NCI-H1436 treated with DMSO at 0.1 percent for 48 hours (cell line): ENCODE measurements around the gene CGNL1.

Experiments
- DNase-seq: peaks from one replicate; lab custom pipeline; 2025; lab: John Stamatoyannopoulos, UW

Gene CGNL1

DNA sequence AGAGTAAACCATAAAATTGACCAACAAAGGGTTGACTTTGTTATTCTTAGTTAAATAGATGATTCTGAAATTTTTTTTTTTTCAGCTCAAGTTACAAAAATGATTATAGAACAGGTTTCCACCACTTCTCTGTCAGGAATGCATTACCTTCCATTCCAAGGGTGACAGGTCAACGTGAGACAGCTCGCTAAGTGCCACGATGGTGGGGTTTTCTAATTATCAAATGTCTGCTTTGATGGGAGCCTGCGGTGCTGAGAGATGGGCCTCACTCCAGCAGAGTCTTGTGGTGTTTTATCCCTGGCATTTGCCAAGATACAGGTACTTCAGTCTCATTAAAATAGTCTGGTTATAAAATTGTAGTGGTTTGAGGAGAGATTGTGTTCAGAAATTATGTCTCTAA lies 80.3 kb downstream of the CGNL1 start:
- no peak for DNase-seq

DNA sequence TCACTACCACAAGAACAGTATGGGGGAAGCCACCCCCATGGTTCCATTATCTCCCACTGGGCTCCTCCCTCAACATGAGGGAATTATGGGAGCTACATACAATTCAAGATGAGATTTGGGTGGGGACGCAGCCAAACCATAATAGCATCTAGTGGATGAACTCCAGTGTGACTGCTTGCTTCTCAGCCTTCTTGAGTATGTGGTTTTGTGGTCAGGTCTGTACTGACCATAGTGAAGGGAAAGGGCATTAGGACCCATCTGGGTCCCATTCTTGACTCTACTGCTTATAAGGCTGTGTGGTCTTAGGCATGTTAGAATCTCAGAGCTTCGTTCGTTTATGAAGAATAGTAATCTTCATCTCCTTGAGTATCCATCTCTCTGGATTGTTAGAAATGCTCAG lies 81.4 kb downstream of the CGNL1 start:
- no peak for DNase-seq

DNA sequence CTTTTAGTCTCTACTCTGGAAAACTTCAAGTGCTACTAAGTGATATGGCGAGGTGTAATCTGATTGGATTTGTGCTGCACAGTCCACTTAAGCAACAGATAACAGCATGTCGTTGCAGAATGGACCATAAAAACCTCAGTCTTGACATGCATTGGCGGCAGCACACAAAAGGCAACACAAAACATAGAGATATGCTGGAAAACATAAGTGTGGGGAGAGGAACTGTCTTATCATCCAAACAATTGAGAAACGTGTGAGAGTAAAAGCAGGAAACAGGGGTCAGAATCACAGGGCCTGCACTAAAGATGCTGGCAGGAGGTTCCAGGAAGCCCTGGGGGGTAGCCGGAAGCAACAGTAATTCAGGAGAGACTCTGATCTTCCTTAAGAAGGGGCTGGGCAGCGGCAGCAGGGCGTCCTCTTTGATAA lies 82.1 kb downstream of the CGNL1 start:
- no peak for DNase-seq

- DNase-seq = no peak
Measured at GRCh38 chr15:57460208-57460816, 84.0 kb downstream of the CGNL1 start.

GRCh38 chr15:57461541-57461940 lies 85.2 kb downstream of the CGNL1 start:
- DNase-seq = no peak

- DNase-seq = no peak
Measured at GRCh38 chr15:57462381-57462780, 86.1 kb downstream of the CGNL1 start.

DNA sequence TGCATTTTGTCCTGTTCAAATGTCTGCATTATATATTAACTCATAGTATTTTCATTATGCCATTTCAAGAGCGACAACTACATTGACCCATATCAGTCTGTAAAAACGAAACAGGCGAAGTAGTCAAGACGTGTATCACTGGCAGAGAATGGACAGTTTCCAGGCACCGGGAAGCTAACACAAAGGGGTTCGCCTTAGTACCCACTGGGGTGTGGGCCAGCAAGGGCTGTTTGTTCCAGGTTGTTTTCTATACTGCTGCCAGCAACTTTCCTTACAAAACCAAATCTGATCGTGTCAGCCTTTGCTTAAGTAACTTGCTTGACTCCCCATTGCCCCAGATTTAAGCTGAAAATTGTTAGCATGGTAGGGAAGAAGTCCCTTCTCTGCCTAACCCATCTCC lies 87.1 kb downstream of the CGNL1 start:
- no peak for DNase-seq

DNA sequence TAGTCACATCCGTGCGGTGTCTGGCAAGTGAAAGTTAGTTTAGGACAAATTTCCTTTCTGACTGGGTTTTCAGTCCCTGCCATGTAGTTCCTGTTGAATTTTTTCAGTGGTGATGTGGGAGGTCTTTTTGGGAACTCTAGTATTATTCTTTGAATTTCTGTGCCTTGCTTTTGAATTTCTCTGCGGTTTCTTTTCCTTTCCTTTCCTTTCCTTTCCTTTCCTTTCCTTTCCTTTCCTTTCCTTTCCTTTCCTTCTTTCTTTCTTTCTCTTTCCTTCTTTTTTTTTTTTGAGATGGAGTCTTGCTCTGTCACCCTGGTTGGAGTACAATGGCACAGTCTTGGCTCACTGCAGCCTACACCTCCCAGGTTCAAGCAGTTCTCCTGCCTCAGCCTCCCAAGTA lies 88.2 kb downstream of the CGNL1 start:
- no peak for DNase-seq

- no peak for DNase-seq
Measured at GRCh38 chr15:57468486-57468885, 92.2 kb downstream of the CGNL1 start.

GRCh38 chr15:57470543-57470942 lies 94.2 kb downstream of the CGNL1 start:
- DNase-seq = no peak

DNA sequence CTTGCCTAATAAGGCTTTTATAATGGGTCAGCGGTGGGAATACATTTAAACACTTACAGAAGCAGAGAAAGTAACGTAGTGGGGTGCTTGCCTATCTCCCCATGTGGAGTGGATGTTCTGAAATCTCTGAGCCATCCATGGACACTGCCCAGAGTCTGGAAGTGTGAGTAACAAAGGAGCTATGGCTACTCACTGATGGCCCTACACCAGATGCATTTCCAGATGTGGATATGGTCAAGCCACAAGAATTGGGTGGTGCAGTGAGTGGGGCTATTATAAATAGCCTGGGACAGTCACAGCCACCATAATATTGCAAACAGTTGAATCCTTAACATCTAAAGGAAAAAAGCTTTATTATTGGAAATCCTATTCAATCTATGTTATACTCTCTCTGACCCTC lies 96.6 kb downstream of the CGNL1 start:
- DNase-seq = no peak

DNA sequence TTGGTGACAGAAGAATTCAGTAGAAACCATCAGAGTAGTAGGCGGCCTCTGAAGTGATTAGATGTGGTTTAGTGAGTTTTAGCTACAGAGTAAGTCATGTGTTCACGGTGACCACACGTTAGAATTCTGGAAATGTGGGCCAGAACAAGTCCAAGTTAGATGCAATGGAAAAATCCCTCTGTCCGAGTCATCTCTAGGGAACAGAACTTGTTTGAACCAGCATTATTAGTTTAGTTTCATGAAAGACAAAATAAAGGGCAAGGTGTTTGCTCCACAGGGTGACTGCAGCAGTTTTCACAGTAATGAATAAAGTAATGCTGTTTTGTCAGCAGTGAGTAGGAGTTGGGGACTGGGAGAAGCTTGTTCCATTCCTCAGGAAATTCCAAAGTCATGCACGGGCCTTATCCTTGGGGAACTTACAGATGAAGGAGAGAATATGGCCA lies 100.2 kb downstream of the CGNL1 start:
- no peak for DNase-seq

- no peak for DNase-seq
Measured at GRCh38 chr15:57477736-57478522, 101.6 kb downstream of the CGNL1 start.

GRCh38 chr15:57479005-57479404 lies 102.7 kb downstream of the CGNL1 start:
- DNase-seq = no peak

DNA sequence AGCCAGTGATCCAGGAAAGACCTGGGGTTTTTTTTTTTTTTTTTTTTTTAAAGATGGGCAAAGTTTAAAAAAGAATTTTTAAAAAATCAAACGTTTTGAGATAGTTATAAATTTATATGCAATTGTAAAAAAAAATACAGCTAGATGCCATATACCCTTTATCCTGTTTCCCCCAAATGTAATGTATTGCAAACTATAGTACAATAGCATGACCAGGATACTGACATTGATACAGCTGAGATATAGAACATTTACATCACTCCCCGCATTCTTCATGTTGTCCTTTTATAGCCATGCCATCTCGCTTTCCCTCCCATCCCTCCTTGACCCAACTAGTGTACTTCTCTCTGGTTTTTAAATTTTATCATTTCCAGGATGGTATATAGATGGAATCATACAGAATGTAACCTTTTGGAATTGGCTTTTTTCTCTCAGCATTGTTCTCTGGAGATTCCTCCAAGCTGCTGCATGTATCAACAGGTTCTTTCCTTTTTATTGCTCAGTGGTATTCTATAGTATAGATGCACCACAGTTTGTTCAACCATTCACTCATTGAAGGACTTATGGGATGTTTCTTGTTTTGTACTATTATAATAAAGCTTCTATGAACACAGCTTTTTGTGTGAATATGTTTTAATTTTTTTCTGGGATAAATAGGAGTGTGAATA lies 104.9 kb downstream of the CGNL1 start:
- no peak for DNase-seq

- no peak for DNase-seq
Measured at GRCh38 chr15:57485869-57486268, 109.6 kb downstream of the CGNL1 start.

DNA sequence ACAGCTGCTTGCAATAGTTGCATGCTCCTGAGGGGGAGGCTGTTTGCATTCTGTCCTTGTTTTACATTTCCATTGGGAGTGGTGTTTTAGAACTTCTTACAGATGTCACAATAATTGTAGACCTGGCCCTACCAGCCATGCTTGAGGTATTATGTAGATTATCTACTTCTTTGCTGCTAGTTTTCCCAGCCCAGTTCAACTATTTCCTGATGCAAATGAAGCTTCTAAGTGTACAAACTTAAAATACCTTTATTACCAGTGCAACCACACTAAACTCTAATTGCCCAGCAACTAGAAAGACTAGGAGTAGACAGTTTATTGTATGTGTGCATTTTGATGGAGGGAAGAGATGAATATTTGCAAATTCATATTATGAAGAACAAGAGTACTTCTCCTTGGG lies 110.5 kb downstream of the CGNL1 start:
- no peak for DNase-seq

DNA sequence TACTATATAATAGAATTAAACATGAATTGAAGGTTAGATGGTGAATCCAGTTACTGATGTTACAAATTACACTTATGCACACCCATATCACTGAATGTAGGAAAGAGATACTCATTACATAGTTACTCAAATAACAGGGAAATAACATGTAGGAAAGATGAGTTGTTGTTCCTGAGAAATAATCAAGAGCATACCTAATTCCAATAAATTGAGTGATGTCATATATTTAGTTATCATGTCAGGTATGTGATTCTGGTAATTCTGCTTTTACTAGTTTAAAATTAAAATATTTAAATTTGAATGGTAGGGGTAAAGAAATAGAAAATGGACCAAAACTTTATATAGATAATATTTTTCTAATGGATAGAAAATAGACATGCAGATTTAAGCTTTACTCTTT lies 112.8 kb downstream of the CGNL1 start:
- DNase-seq = no peak

- DNase-seq = no peak
Measured at GRCh38 chr15:57493351-57493750, 117.0 kb downstream of the CGNL1 start.

GRCh38 chr15:57494581-57494980 lies 118.3 kb downstream of the CGNL1 start:
- no peak for DNase-seq

DNA sequence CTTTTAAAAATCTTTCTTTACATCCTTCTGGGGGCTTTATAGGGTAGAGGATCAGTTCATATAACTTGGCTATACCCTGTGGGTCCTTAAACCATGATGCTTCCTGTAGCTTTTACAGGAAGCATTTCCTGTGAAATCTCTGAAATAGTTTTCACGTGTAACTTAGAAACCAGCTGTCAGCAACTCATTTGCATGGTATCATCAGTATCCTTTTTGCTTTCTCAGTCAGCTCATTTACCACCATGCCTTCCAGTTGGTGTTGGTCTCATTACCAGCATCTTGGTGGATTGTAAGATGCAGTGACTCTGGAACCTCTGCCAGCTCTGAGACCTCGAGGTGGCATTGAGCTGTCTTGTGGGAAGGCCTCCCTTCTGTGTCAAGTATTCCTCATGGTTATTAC lies 118.7 kb downstream of the CGNL1 start:
- DNase-seq = no peak

DNA sequence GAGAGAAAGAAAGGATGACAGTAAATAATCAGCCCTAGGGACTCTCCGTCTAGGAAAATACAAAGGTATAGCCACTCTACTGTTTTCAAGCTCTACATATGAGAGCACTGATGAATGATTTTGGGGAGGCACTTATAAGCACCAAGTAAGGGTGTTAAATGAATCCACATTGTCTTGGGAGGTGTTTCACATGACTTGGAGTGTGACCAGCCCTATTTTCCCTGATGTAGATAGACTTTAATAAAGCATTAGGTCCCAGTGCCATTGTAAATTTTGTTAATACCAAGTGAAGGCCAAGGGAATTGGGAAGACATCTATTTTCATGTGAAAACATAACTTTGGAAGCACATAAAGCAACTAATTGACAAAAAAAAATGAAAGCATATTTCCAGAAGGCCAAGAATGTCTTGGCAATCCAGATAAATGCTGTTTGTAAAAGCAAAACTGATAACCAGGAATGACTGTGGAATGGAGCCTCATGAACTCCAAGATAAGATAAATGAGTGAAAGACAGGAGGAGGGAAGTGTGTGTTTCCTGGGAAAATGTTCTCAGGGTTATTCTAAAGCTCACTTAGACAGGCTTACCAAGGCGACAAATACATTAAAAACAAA lies 119.4 kb downstream of the CGNL1 start:
- DNase-seq = no peak

DNA sequence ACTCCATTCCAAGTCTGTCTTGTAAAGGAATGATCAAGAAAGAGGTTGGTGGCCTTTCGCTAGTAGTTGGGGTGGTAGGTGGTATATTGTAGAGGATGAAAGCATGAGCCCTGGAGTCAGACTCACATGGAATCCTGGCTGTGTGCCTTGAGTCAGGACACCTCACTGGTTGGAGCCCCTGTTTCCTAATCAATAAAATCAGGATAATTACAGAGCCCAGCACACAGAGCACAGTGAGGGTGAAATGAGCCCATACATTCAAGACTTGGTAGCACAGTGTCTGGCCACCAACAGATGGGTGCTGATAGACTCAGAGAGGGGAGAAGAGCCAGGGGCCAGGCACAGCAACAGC lies 120.3 kb downstream of the CGNL1 start:
- DNase-seq = no peak
